Keratinocyte (primary cell): ENCODE results near the gene AHCYL2.

Experiments
- EZH2 ChIP-seq: IDR thresholded peaks from one replicate; pipeline ENCODE4 v1.6.1; 2012; ENCODE audit warnings: inconsistent platforms, mild to moderate bottlenecking, low read length, moderate library complexity
- TF ChIP-seq, protein P1 (sequence below), 3 experiments: IDR thresholded peaks in 1 of 3; conservative IDR thresholded peaks in 1 of 3; optimal IDR thresholded peaks in 1 of 3; 2 replicates in 2 of 3; 3 replicates in 1 of 3; pipeline versions ENCODE3 to v1.5.1; 2011; ENCODE audit warnings: low read length in 3 of 3, mild to moderate bottlenecking in 3 of 3, moderate library complexity in 2 of 3, control low read depth in 1 of 3, inconsistent platforms in 1 of 3; ENCODE audit not compliant: insufficient read depth in 2 of 3; ENCODE audit errors: extremely low read depth in 1 of 3

GRCh38 chr7:129456421-129456820, 231.6 kb downstream of the AHCYL2 start:
- TF ChIP-seq, protein P1, sequence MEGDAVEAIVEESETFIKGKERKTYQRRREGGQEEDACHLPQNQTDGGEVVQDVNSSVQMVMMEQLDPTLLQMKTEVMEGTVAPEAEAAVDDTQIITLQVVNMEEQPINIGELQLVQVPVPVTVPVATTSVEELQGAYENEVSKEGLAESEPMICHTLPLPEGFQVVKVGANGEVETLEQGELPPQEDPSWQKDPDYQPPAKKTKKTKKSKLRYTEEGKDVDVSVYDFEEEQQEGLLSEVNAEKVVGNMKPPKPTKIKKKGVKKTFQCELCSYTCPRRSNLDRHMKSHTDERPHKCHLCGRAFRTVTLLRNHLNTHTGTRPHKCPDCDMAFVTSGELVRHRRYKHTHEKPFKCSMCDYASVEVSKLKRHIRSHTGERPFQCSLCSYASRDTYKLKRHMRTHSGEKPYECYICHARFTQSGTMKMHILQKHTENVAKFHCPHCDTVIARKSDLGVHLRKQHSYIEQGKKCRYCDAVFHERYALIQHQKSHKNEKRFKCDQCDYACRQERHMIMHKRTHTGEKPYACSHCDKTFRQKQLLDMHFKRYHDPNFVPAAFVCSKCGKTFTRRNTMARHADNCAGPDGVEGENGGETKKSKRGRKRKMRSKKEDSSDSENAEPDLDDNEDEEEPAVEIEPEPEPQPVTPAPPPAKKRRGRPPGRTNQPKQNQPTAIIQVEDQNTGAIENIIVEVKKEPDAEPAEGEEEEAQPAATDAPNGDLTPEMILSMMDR (optimal IDR thresholded peaks at IDR 0.05 in 1 of 3, IDR thresholded peaks at IDR 0.05 in 1 of 3, conservative IDR thresholded peaks at IDR 0.05 in 1 of 3; ENCODE audit: extremely low read depth in 1 of 3, insufficient read depth in 2 of 3, low read length in 3 of 3), result no peak
- no peak for TF ChIP-seq EZH2
